ENCODE results near the gene SNRPD3. TPM values are rescaled to one million over a fixed set of nuclear protein-coding genes. Genes with fewer than 3 reads are reported as not detected.
"Not testable (repeated sequence)": the region's sequence is repeated elsewhere in the genome, so short reads cannot be mapped to it uniquely, and the experiment has no call there.

Gene SNRPD3
- total RNA-seq, 2 donors from 2014 or later, result 69.3 to 76.5 TPM

DNA sequence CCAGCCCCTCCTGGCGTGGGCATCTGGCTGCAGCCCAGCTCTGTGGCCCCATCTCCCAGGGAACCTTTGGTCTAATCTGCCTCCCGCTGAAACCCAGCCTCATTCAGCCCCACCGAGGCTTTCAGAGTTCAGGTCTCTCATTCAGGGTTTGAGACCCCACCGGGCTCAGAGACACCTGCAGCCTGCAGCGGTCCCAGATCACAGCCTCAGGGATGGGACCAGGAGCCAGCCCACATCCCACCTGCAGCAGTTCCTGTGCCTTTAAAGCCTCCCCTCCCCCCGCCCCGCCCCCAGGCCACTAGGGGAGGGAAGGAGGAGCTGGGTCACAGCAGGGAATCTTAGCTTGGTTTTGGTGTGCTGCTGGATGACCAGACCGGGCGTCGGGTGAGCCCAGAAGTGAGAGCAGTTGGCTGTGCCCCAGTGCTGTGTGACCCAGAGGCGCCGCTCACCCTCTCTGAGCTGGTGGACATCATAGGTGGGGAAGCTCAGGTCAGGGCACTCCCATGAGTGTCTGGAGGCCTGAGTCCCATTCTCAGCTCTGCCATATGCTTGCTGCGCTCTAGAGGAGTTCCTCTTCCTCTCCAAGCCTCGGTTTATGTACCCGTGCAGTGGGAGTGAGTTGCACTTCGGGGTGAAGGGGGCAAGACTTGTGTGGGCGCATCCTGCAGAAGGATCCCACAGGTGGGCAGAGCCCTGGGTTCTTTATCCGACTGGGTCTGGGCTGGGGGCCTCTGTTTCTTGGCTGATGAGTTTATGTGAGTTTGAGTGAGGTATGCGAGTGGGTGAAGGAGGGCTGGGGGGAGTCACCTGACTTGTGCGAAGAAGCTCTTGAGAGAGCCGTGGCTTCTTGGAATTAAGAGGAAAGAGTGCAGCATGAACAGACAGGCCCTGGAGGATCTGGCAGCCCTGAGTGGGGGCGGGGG is 47.3 kb downstream of the SNRPD3 start, which contains the start of gene GGT1:
GGT1 (plus strand) TSS at position 347 of the 923 bp plus-strand sequence. CDS start 7,889 bp downstream, outside the sequence.
- H3K27me3 Mint-ChIP-seq (ENCODE audit: low read depth); DNase-seq: not testable (repeated sequence)
- H3K27ac Mint-ChIP-seq, result peak within 1 kb of the TSS; percentile 27

GRCh38 chr22:24603770-24604629 is 48.2 kb downstream of the SNRPD3 start:
- DNase-seq (peak; percentile 17 to 30), ATAC-seq (replicated peaks in 1 of 2) (peak; percentile 23 to 44)
- not testable (repeated sequence) for H3K9me3 Mint-ChIP-seq; H3K27me3 Mint-ChIP-seq (ENCODE audit: low read depth); H3K36me3 Mint-ChIP-seq (ENCODE audit: insufficient read depth in 2 of 2)
- Mint-ChIP-seq H3K27ac (peak overlapping the region; percentile 9), H3K4me3 (peak overlapping the region; percentile 62 to 69), H3K4me1 (ENCODE audit: low read depth) (peaks cover 31% of the 10 kb centered on the region)

More for the DNA sequence above, 47.3 kb downstream of the SNRPD3 start, which contains the start of gene GGT1:
- Mint-ChIP-seq H3K4me3 (peak within 1 kb of the TSS; percentile 49 to 62), H3K4me1 (ENCODE audit: low read depth) (peaks cover 26% of the 10 kb centered on the region)
- H3K9me3 Mint-ChIP-seq; ATAC-seq (replicated peaks in 1 of 2); H3K36me3 Mint-ChIP-seq (ENCODE audit: insufficient read depth in 2 of 2): not testable (repeated sequence)

- Mint-ChIP-seq H3K4me3 (peak overlapping the region in 1 of 2 donors; percentile 34), H3K4me1 (ENCODE audit: low read depth) (peaks cover 35% of the 10 kb centered on the region), H3K27ac (peak overlapping the region; percentile 63)
- DNase-seq; H3K36me3 Mint-ChIP-seq (ENCODE audit: insufficient read depth in 2 of 2); H3K27me3 Mint-ChIP-seq (ENCODE audit: low read depth); H3K9me3 Mint-ChIP-seq: not testable (repeated sequence)
- ATAC-seq (replicated peaks in 1 of 2), result peak in 1 of 2 donors; percentile 22
Observed at GRCh38 chr22:24606340-24606739, 50.5 kb downstream of the SNRPD3 start.

DNA sequence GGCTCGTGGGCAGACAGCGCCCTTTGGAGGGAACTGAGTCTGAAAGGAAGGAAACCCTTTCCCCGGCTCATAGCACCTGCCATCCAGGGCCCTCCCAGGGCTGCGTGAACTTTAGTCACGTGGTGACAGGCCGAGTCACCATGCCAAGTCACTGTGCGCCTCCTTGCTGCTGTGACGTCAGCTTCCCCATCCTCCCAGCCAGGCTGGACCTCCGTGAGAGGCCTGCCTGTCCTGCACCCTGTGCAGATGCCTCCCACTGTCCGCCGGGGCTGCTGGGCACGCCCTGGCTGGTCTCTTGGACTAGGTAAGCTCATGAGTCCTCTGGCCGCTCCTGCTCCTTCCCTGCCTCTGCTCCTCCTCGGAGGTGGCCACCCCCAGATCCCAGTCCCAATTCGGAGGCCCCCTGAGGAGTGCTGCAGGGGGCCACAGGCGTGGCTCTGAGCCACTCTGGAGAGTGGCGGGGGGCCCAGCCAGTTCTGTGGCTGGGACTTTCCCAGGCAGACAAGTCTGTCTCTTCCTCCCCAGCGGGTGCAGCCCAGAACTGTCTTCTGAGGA is 51.7 kb downstream of the SNRPD3 start:
- peak; percentile 67 to 91 for ATAC-seq (replicated peaks in 1 of 2)
- not testable (repeated sequence) for H3K36me3 Mint-ChIP-seq (ENCODE audit: insufficient read depth in 2 of 2); H3K27me3 Mint-ChIP-seq (ENCODE audit: low read depth); H3K9me3 Mint-ChIP-seq
- H3K4me3 Mint-ChIP-seq, result peak overlapping the region; percentile 96 to 97
- peak; percentile 68 to 74 for DNase-seq
- H3K4me1 Mint-ChIP-seq (ENCODE audit: low read depth), result peaks cover 29% of the 10 kb centered on the region
- peak overlapping the region; percentile 98 for H3K27ac Mint-ChIP-seq

GRCh38 chr22:24608327-24608726 is 52.5 kb downstream of the SNRPD3 start:
- H3K27me3 Mint-ChIP-seq (ENCODE audit: low read depth); H3K36me3 Mint-ChIP-seq (ENCODE audit: insufficient read depth in 2 of 2); DNase-seq; ATAC-seq (replicated peaks in 1 of 2); H3K9me3 Mint-ChIP-seq: not testable (repeated sequence)
- peak overlapping the region; percentile 96 to 97 for H3K4me3 Mint-ChIP-seq
- H3K27ac Mint-ChIP-seq, result peak overlapping the region; percentile 63
- H3K4me1 Mint-ChIP-seq (ENCODE audit: low read depth), result peaks cover 27% of the 10 kb centered on the region

DNA sequence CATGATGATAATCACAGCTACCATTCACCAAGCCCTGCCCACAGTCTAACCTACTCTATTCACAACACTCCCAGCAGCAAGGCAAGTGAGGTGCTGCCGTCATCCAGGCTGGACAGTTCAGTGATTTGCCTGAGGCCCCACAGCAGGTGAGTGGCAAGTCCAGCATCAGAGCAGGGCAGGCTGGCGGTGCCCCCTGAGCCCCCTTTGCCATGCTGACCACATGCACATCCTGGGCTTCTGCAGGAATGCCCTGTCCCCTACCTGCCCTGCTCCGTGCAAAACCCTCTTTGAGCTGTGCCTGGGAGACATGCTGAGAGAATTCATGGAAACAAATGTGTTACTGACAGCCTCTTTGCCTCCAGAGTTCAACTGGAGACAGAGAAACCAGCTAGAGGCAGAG is 54.1 kb downstream of the SNRPD3 start:
- not testable (repeated sequence) for H3K9me3 Mint-ChIP-seq; H3K27ac Mint-ChIP-seq; ATAC-seq (replicated peaks in 1 of 2)

DNA sequence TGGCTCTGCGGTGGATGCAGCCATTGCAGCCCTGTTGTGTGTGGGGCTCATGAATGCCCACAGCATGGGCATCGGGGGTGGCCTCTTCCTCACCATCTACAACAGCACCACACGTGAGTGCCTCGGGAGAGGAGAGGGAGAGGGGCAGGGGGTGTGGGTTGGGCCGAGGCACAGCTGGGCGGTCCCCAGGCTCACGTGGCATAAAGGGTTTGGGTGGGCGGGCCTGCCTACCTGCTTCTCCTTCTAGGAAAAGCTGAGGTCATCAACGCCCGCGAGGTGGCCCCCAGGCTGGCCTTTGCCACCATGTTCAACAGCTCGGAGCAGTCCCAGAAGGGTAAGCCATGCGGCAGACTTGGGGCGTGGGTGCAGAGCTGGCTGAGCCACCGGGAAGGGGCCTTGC is 59.0 kb downstream of the SNRPD3 start:
- H3K4me3 Mint-ChIP-seq, result not testable (repeated sequence)

More for the DNA sequence above, 54.1 kb downstream of the SNRPD3 start:
- not testable (repeated sequence) for DNase-seq; H3K4me3 Mint-ChIP-seq; H3K27me3 Mint-ChIP-seq (ENCODE audit: low read depth); H3K36me3 Mint-ChIP-seq (ENCODE audit: insufficient read depth in 2 of 2)
- peaks cover 16% of the 10 kb centered on the region for H3K4me1 Mint-ChIP-seq (ENCODE audit: low read depth)

DNA sequence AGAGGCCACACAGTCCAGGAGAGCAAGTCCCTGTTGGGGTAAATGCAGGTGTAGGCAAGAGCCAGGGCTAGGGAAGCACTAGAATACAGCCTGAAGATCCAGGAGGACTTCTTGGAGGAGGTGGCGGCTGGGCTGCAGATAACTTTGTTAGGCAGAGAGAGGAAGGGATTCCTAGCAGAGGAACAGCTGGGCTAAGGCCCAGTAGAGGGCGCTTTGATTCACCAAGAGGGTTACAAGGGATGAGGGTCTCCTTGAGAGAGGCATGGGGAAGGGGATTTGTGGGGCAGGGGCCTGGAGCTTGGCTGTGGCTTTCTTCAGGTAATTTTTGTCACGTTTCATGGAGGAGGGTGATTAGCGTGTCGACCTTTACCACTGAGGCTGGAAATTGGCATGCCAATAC is 65.4 kb downstream of the SNRPD3 start:
- not testable (repeated sequence) for DNase-seq; H3K27ac Mint-ChIP-seq; H3K9me3 Mint-ChIP-seq; H3K36me3 Mint-ChIP-seq (ENCODE audit: insufficient read depth in 2 of 2); H3K4me1 Mint-ChIP-seq (ENCODE audit: low read depth); H3K27me3 Mint-ChIP-seq (ENCODE audit: low read depth); H3K4me3 Mint-ChIP-seq; ATAC-seq (replicated peaks in 1 of 2)

More for the DNA sequence above, 59.0 kb downstream of the SNRPD3 start:
- not testable (repeated sequence) for DNase-seq; ATAC-seq (replicated peaks in 1 of 2); H3K36me3 Mint-ChIP-seq (ENCODE audit: insufficient read depth in 2 of 2); H3K27ac Mint-ChIP-seq; H3K27me3 Mint-ChIP-seq (ENCODE audit: low read depth); H3K9me3 Mint-ChIP-seq; H3K4me1 Mint-ChIP-seq (ENCODE audit: low read depth)

GRCh38 chr22:24622596-24622995 is 66.8 kb downstream of the SNRPD3 start:
- not testable (repeated sequence) for H3K27me3 Mint-ChIP-seq (ENCODE audit: low read depth); H3K27ac Mint-ChIP-seq; H3K36me3 Mint-ChIP-seq (ENCODE audit: insufficient read depth in 2 of 2); H3K9me3 Mint-ChIP-seq; DNase-seq; ATAC-seq (replicated peaks in 1 of 2); H3K4me1 Mint-ChIP-seq (ENCODE audit: low read depth); H3K4me3 Mint-ChIP-seq

Other genes with a start within 250 kb of the SNRPD3 start
- gene ADORA2A, start 128.4 kb upstream of the SNRPD3 start, total RNA-seq, result 10 to 100 TPM; 34.6 to 41.2 TPM
- gene UPB1, start 60.7 kb upstream of the SNRPD3 start, total RNA-seq, result 1 to 10 TPM in 1 of 2 donors, under 1 TPM in 1; 0.26 to 1.2 TPM
- gene GUCD1, start 861 bp upstream of the SNRPD3 start, total RNA-seq, result 10 to 100 TPM; 96.4 to 98.2 TPM
- gene LRRC75B, start 37.1 kb downstream of the SNRPD3 start, total RNA-seq, result 1 to 10 TPM; 1.2 to 2.0 TPM
- gene GGT1, start 47.2 kb downstream of the SNRPD3 start, total RNA-seq, result 10 to 100 TPM; 34.4 to 47.6 TPM
- not detected for gene PIWIL3, start 218.7 kb downstream of the SNRPD3 start, total RNA-seq